NB4 (cell line): Measurements from ENCODE around the gene MEG3.
"Not testable (repeated sequence)": the region's sequence is repeated elsewhere in the genome, so short reads cannot be mapped to it uniquely, and the experiment has no call there.

Experiments used
- DNase-seq: peaks from one replicate; pipeline ENCODE4 v3.0.0; 2010; ENCODE audit warnings: low read depth
- H3K4me3 ChIP-seq: one replicate; pipeline ENCODE4 v1.5.1; 2011; ENCODE audit warnings: mild to moderate bottlenecking, low read depth, low read length, moderate library complexity
- MYC ChIP-seq: IDR thresholded peaks from 2 replicates; pipeline ENCODE4 v1.6.1; 2011; ENCODE audit warnings: low read depth, low read length
- POLR2A ChIP-seq: IDR thresholded peaks from 2 replicates; pipeline ENCODE4 v1.6.1; 2011; ENCODE audit warnings: mild to moderate bottlenecking; ENCODE audit not compliant: insufficient read length; ENCODE audit errors: extremely low read depth
- TF ChIP-seq, protein P1 (sequence below): IDR thresholded peaks from one replicate; pipeline ENCODE4 v1.5.1; 2012; ENCODE audit warnings: low read depth, low read length
- TF ChIP-seq, protein P2 (sequence below): IDR thresholded peaks from 2 replicates; pipeline ENCODE4 v1.6.1; 2011; ENCODE audit warnings: low read depth, low read length

MEG3 gene

GRCh38 chr14:100790502-100791347, 35.2 kb upstream of the MEG3 start:
- TF ChIP-seq MYC, result no peak
- TF ChIP-seq, protein P1, sequence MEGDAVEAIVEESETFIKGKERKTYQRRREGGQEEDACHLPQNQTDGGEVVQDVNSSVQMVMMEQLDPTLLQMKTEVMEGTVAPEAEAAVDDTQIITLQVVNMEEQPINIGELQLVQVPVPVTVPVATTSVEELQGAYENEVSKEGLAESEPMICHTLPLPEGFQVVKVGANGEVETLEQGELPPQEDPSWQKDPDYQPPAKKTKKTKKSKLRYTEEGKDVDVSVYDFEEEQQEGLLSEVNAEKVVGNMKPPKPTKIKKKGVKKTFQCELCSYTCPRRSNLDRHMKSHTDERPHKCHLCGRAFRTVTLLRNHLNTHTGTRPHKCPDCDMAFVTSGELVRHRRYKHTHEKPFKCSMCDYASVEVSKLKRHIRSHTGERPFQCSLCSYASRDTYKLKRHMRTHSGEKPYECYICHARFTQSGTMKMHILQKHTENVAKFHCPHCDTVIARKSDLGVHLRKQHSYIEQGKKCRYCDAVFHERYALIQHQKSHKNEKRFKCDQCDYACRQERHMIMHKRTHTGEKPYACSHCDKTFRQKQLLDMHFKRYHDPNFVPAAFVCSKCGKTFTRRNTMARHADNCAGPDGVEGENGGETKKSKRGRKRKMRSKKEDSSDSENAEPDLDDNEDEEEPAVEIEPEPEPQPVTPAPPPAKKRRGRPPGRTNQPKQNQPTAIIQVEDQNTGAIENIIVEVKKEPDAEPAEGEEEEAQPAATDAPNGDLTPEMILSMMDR, result no peak
- TF ChIP-seq POLR2A, result no peak
- TF ChIP-seq, protein P2, sequence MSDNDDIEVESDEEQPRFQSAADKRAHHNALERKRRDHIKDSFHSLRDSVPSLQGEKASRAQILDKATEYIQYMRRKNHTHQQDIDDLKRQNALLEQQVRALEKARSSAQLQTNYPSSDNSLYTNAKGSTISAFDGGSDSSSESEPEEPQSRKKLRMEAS, result no peak
- no peak for DNase-seq
- H3K4me3 ChIP-seq, result no peak overlapping the region

DNA sequence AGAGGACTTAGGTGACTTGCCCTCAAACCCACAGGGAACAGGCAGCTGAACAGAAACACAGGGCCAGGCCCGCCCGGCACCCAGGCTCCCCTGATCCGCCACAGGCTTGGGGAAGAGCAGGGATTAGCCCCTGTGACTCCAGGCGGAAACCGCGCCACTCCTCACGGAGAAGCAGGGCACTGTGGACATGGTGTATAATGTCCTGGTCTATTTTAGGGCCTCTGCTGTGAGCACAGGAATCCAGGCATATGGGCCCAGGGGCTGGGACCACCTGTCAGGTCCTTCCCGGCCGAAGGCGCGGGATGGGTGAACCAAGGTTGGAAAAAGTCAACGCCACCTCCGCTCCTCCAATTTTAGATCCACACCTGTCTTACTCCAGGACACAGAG, 34.6 kb upstream of the MEG3 start:
- TF ChIP-seq, protein P1, result no peak
- no peak for TF ChIP-seq MYC
- TF ChIP-seq, protein P2, result no peak
- TF ChIP-seq POLR2A, result no peak
- no peak for DNase-seq
- H3K4me3 ChIP-seq, result no peak overlapping the region

GRCh38 chr14:100791995-100792394, 33.9 kb upstream of the MEG3 start:
- TF ChIP-seq, protein P2, result no peak
- TF ChIP-seq, protein P1, result no peak
- TF ChIP-seq MYC (no peak), POLR2A (no peak)
- no peak for DNase-seq
- H3K4me3 ChIP-seq, result no peak overlapping the region

- TF ChIP-seq, protein P2, result no peak
- TF ChIP-seq MYC (no peak), POLR2A (no peak)
- TF ChIP-seq, protein P1, result no peak
- no peak for DNase-seq
- H3K4me3 ChIP-seq, result no peak overlapping the region
Measured at GRCh38 chr14:100796946-100797345, 29.0 kb upstream of the MEG3 start.

DNA sequence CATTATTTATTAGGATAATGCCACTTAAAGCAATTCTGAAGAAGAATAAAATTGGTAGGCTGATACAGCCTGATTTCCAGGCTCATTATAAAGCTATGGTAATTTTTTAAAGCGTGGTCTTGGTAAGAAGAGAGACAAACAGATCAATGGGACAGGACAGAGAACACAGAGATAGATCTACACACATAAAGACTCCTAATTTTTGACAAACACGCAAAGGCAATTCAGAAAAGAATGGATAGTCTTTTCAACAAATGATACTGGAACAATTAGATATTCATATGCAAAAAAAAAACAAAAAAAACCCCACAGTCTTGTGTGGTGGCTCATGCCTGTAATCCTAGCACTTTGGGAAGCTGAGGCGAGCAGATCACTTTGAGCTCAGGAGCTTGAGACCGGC, 25.9 kb upstream of the MEG3 start:
- TF ChIP-seq, protein P2, result no peak
- TF ChIP-seq, protein P1, result no peak
- TF ChIP-seq MYC (no peak), POLR2A (no peak)
- DNase-seq, result no peak
- no peak overlapping the region for H3K4me3 ChIP-seq

GRCh38 chr14:100801433-100801832, 24.5 kb upstream of the MEG3 start:
- DNase-seq, result peak; percentile 64

More at GRCh38 chr14:100801433-100801832, 24.5 kb upstream of the MEG3 start:
- H3K4me3 ChIP-seq, result not testable (repeated sequence)
